OCI-M1 (cell line): ENCODE data around the gene CTDSPL.

ENCODE experiments used
- DNase-seq: peaks from one replicate; lab custom pipeline; 2025; lab: John Stamatoyannopoulos, UW

CTDSPL gene

GRCh38 chr3:37853691-37854413, 7.8 kb upstream of the CTDSPL start:
- no peak for DNase-seq

GRCh38 chr3:37855363-37855970, 6.2 kb upstream of the CTDSPL start:
- peak; percentile 78 for DNase-seq

- no peak for DNase-seq
Measured at GRCh38 chr3:37856381-37856780, 5.3 kb upstream of the CTDSPL start.

GRCh38 chr3:37858742-37859141, 2.9 kb upstream of the CTDSPL start:
- DNase-seq, result no peak

GRCh38 chr3:37859354-37859753, 2.3 kb upstream of the CTDSPL start:
- DNase-seq, result no peak

GRCh38 chr3:37859908-37860199, 1.8 kb upstream of the CTDSPL start:
- no peak for DNase-seq

GRCh38 chr3:37862219-37862902, 681 bp downstream of the CTDSPL start:
- no peak for DNase-seq

GRCh38 chr3:37862903-37863815, 1.5 kb downstream of the CTDSPL start:
- no peak for DNase-seq

- DNase-seq, result no peak
Measured at GRCh38 chr3:37863949-37864822, 2.5 kb downstream of the CTDSPL start.

- DNase-seq, result no peak
Measured at GRCh38 chr3:37864904-37865303, 3.2 kb downstream of the CTDSPL start.

GRCh38 chr3:37867144-37867543, 5.5 kb downstream of the CTDSPL start:
- no peak for DNase-seq

GRCh38 chr3:37871858-37872257, 10.2 kb downstream of the CTDSPL start:
- DNase-seq, result no peak

GRCh38 chr3:37872413-37873160, 10.9 kb downstream of the CTDSPL start:
- no peak for DNase-seq

- no peak for DNase-seq
Measured at GRCh38 chr3:37876279-37876678, 14.6 kb downstream of the CTDSPL start.

GRCh38 chr3:37882711-37883110, 21.0 kb downstream of the CTDSPL start:
- DNase-seq, result no peak

- DNase-seq, result no peak
Measured at GRCh38 chr3:37885814-37886213, 24.1 kb downstream of the CTDSPL start.

GRCh38 chr3:37886395-37886794, 24.7 kb downstream of the CTDSPL start:
- no peak for DNase-seq

- DNase-seq, result no peak
Measured at GRCh38 chr3:37887062-37887461, 25.4 kb downstream of the CTDSPL start.

- DNase-seq, result no peak
Measured at GRCh38 chr3:37887824-37888223, 26.1 kb downstream of the CTDSPL start.

GRCh38 chr3:37888421-37888820, 26.7 kb downstream of the CTDSPL start:
- DNase-seq, result no peak

- DNase-seq, result no peak
Measured at GRCh38 chr3:37890522-37890921, 28.8 kb downstream of the CTDSPL start.
